Uterus (tissue), 2 donors: ENCODE results near the gene POC1B.

Experiments used
- POLR2A ChIP-seq, 2 donors: fragments of 450-650 bp; IDR thresholded peaks; one replicate each; pipeline ENCODE4 v1.6.1; 2016; ENCODE audit warnings: antibody characterized with exemption in 2 of 2, mild to moderate bottlenecking in 1 of 2, moderate library complexity in 1 of 2
- TF ChIP-seq, protein P1 (sequence below), 4 experiments: fragments of 200-600 bp in 2 of 4; fragments of 450-650 bp in 2 of 4; sonication (generic) in 2 of 4; IDR thresholded peaks; one replicate each; pipeline ENCODE4 v1.5.1; 2016 to 2019; ENCODE audit warnings: antibody characterized with exemption in 4 of 4, mild to moderate bottlenecking in 2 of 4, moderate library complexity in 1 of 4

DNA sequence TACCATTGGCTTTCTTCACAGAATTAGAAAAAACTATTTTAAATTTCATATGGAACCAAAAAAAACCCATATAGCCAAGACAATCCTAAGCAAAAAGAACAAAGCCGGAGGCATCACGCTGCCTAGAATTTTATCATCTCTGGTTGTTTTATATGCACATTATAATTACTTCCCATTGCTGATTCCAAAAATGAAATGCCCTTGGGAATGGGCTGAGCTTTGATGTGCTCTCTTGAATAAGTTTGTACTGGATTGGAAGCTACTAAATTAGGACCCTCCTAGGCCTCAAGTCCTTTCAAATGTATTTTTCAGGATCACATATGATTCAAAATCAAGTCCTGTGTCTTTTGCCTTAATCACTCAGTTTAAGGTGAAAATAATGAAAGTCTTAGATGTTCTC, 114.6 kb downstream of the POC1B start:
- TF ChIP-seq, protein P1, sequence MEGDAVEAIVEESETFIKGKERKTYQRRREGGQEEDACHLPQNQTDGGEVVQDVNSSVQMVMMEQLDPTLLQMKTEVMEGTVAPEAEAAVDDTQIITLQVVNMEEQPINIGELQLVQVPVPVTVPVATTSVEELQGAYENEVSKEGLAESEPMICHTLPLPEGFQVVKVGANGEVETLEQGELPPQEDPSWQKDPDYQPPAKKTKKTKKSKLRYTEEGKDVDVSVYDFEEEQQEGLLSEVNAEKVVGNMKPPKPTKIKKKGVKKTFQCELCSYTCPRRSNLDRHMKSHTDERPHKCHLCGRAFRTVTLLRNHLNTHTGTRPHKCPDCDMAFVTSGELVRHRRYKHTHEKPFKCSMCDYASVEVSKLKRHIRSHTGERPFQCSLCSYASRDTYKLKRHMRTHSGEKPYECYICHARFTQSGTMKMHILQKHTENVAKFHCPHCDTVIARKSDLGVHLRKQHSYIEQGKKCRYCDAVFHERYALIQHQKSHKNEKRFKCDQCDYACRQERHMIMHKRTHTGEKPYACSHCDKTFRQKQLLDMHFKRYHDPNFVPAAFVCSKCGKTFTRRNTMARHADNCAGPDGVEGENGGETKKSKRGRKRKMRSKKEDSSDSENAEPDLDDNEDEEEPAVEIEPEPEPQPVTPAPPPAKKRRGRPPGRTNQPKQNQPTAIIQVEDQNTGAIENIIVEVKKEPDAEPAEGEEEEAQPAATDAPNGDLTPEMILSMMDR (IDR thresholded peaks at IDR 0.05), result no peak
- no peak for TF ChIP-seq POLR2A (IDR thresholded peaks at IDR 0.05)
